ENCODE measurements around the gene ZDHHC1. TPM values are rescaled to one million over a fixed set of nuclear protein-coding genes. Genes with fewer than 3 reads are reported as not detected.

ZDHHC1 gene
- total RNA-seq, 2 donors from 2014 or later, result 7.9 to 8.7 TPM

DNA sequence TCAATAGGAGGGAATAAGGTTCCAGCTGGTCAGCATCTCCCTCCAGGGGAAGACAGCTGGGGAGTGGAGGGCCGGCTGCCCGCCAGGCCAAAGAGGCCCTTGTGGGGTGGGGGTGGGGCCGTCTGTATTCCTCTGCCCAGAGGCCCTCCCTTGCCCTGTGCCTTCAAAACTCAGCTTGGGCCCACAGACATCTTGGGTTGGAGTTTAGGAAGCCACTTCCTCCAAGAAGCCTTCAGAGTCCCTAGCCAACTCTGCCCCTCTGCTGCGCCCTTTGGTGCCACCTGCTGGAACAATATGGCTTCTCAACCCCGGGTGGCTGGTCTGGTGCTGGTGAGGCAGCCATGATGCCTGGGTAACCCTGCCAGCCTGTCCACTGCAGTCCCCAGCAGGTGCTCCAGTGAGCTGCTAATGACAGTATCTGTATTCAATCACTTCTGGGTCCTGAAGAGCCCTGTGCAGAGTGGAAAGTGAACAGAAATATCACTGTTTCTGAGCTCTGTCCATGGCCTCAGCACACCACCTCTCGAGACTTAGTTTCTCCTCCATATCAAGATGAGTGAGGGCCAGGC, 31.3 kb upstream of the ZDHHC1 start:
- intact Hi-C loops (cut with DNase I), result no loop called here
- peak; percentile 89 for DNase-seq
- H3K36me3 ChIP-seq, result no peaks in the 10 kb centered on the region

DNA sequence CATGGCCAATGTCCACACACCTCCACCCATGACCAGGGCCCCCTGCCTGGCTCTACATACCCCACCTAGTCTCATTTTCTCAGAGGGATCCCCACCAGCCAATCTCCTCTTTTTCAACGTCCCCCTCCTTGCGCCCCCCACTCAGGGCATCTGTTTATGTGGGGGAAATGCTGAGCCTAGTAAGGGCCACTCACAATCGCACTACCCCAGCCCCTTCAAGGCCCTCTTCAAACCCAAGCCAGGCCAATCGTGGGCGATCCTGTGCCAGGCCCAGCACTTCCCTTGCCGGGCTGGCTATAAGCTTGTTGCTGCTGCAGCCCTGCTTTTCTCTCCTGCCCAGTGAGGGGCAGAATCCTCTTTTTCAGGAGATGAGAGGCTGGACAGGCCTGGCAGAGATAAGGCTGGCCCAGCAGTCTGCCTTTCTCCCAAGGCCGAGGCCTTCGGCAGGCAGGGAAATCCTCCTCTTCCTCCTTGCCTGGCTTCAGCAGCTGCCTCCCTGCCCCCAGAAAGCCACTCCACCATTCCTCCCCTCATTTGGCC, 30.8 kb upstream of the ZDHHC1 start:
- H3K27ac ChIP-seq, result peak overlapping the region; percentile 73
- no peak for DNase-seq
- no peaks in the 10 kb centered on the region for H3K27me3 ChIP-seq
- H3K9me3 ChIP-seq, result no peaks in the 10 kb centered on the region
- no peaks in the 10 kb centered on the region for H3K36me3 ChIP-seq
- H3K9ac ChIP-seq (ENCODE audit: low read depth in 2 of 2, low read length in 2 of 2), result peak overlapping the region; percentile 45 to 79
- TF ChIP-seq, protein P1, sequence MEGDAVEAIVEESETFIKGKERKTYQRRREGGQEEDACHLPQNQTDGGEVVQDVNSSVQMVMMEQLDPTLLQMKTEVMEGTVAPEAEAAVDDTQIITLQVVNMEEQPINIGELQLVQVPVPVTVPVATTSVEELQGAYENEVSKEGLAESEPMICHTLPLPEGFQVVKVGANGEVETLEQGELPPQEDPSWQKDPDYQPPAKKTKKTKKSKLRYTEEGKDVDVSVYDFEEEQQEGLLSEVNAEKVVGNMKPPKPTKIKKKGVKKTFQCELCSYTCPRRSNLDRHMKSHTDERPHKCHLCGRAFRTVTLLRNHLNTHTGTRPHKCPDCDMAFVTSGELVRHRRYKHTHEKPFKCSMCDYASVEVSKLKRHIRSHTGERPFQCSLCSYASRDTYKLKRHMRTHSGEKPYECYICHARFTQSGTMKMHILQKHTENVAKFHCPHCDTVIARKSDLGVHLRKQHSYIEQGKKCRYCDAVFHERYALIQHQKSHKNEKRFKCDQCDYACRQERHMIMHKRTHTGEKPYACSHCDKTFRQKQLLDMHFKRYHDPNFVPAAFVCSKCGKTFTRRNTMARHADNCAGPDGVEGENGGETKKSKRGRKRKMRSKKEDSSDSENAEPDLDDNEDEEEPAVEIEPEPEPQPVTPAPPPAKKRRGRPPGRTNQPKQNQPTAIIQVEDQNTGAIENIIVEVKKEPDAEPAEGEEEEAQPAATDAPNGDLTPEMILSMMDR (IDR thresholded peaks at IDR 0.05), result no peak
- H3K4me1 ChIP-seq, result peaks cover 61% of the 10 kb centered on the region
- no peak overlapping the region for H3K4me3 ChIP-seq
- intact Hi-C loops (cut with DNase I), result no loop called here

More for the DNA sequence above, 31.3 kb upstream of the ZDHHC1 start:
- Histone ChIP-seq H3K4me1 (peaks cover 61% of the 10 kb centered on the region), H3K9ac (ENCODE audit: low read depth in 2 of 2, low read length in 2 of 2) (peak overlapping the region; percentile 45 to 79), H3K4me3 (no peak overlapping the region), H3K27me3 (no peaks in the 10 kb centered on the region), H3K27ac (peak overlapping the region; percentile 73), H3K9me3 (no peaks in the 10 kb centered on the region)
- TF ChIP-seq, protein P1 (IDR thresholded peaks at IDR 0.05), result peak; percentile 67

DNA sequence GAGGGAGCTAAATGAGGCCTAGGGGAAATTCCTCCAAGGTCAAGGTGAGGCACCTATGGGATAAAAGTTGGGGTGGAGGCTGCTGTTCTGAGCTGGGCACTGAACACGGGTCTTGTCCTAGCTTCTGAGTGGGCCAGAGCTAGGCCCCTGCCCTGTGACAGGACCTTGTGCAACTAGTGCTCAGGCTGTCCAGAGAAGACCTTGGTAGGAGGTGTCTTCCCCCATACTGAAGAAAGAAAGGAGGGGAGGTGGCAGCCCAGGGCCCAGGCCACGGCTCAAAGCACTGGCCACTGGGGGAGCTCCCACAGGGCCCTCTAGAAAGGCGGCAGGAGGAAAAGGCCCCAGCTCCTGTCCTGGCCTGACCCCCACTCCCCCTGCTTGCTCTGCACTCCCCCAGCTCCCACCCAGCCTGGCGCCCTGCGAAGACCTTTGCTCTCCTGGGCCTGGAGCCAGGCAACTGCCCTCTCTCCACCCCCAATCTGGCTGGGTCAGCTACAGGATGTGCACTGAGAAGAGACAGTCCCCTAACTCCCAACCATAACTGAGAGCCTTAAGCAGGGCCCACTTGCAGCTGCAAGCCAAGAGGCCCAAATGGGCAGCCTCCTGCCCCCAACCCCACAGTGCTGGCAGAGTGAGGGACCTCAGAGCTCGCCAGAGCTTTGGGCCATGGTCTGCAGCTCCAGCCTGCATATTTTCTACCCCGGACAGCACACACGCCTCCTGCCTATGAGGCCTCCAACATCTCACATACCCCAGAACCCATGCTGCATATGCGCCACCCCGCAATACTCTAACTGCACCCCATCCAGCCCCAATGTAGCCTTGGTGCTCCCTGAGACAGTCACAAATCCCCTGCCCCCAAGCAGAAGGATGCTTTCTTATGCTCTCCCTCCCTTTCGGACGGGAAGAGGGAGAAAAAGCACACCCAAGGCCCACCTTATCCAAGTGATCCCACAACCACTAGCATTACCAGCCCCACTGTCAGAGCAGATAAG, 29.9 kb upstream of the ZDHHC1 start:
- peak overlapping the region; percentile 73 for H3K27ac ChIP-seq
- no peaks in the 10 kb centered on the region for H3K36me3 ChIP-seq
- no peaks in the 10 kb centered on the region for H3K9me3 ChIP-seq
- TF ChIP-seq, protein P1 (IDR thresholded peaks at IDR 0.05), result no peak
- intact Hi-C loops (cut with DNase I), result no loop called here
- no peaks in the 10 kb centered on the region for H3K27me3 ChIP-seq
- DNase-seq, result peak; percentile 80
- H3K4me1 ChIP-seq, result peaks cover 59% of the 10 kb centered on the region
- peak overlapping the region; percentile 28 to 79 for H3K9ac ChIP-seq (ENCODE audit: low read depth in 2 of 2, low read length in 2 of 2)
- no peak overlapping the region for H3K4me3 ChIP-seq

DNA sequence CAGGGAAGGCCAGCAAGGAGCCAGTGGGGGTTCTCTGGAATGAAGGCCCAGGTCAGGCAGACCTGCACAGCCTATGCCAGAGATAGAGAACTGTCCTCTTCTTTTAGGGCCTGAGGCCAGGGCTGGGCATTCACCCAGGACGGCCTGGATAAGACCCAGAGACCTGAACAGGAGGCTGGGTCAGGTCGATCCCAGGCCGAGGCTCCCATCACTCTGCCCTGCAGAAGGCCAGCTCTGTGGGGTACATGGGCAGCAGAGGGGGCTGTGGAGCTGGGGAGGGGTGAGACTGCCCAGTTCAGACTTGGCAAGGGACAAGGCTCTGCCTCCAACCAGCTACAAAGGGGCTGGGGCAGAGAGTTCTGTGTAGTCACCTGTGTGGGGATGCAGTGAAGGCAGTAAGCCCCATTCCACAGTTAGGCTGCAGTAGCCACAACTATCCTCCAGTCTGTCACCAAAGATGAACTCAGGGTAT, 29.2 kb upstream of the ZDHHC1 start:
- Histone ChIP-seq H3K4me1 (peaks cover 59% of the 10 kb centered on the region), H3K27ac (peak overlapping the region; percentile 18), H3K36me3 (no peaks in the 10 kb centered on the region), H3K9me3 (no peaks in the 10 kb centered on the region), H3K9ac (ENCODE audit: low read depth in 2 of 2, low read length in 2 of 2) (peak overlapping the region in 1 of 2 donors; percentile 79), H3K27me3 (no peaks in the 10 kb centered on the region), H3K4me3 (no peak overlapping the region)
- intact Hi-C loops (cut with DNase I), result no loop called here
- TF ChIP-seq, protein P1 (IDR thresholded peaks at IDR 0.05), result no peak
- DNase-seq, result no peak

DNA sequence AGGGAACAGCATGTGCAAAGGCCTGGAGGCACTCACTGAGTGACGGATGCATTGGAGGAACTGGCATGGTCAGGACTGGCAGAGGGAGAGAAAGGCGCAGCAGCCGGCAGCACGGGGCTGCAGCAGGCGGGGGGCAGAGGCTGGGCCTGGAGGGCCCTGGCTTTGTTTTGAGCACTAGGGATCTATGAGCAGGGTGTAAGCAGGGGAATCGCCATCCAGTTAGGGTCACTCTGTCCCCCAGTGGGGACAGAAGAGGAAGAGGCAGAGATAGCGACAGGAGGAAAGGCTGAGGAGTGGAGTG, 28.8 kb upstream of the ZDHHC1 start:
- DNase-seq, result no peak
- Histone ChIP-seq H3K9ac (ENCODE audit: low read depth in 2 of 2, low read length in 2 of 2) (peak overlapping the region in 1 of 2 donors; percentile 79), H3K9me3 (no peaks in the 10 kb centered on the region), H3K4me3 (no peak overlapping the region), H3K27ac (no peak overlapping the region), H3K27me3 (no peaks in the 10 kb centered on the region), H3K4me1 (peaks cover 59% of the 10 kb centered on the region), H3K36me3 (no peaks in the 10 kb centered on the region)
- TF ChIP-seq, protein P1 (IDR thresholded peaks at IDR 0.05), result no peak
- intact Hi-C loops (cut with DNase I), result no loop called here
